IMR-90 (cell line): ENCODE data around the gene HNMT. TPM values are rescaled to one million over a fixed set of nuclear protein-coding genes. Genes with fewer than 3 reads are reported as not detected.
"Not testable (repeated sequence)": the region's sequence is repeated elsewhere in the genome, so short reads cannot be mapped to it uniquely, and the experiment has no call there.

ENCODE experiments used
- ATAC-seq: fragments of 200-7000 bp; cut with Tn5 transposase; 2 replicates; pipeline ENCODE4 v1.9.1; 2020; ENCODE audit warnings: low read depth, mild to moderate bottlenecking, moderate library complexity
- BruUV-seq: library from RNA; stranded (reverse); fragments of 400-500 nt; replicated peaks from 2 replicates; lab custom pipeline; 2021; lab: Mats Ljungman, UMichigan
- CTCF ChIA-PET: fragments of 300-600 bp; formaldehyde crosslinking; extraction: SDS; loops from one replicate; lab custom pipeline; 2021; ENCODE audit warnings: antibody characterized with exemption; lab: Yijun Ruan, JAX
- POLR2A ChIA-PET: fragments of 300-600 bp; sonication (Branson Sonifier 250); formaldehyde crosslinking; loops from one replicate; lab custom pipeline; 2022; ENCODE audit warnings: antibody characterized with exemption; ENCODE audit not compliant: unreplicated experiment; lab: Charles Lee
- DNase-seq: peaks from one replicate; pipeline ENCODE4 v3.0.0; 2013
- H2AFZ ChIP-seq: replicated peaks from 2 replicates; pipeline ENCODE3; 2013; ENCODE audit warnings: low read length, mild to moderate bottlenecking; ENCODE audit not compliant: poor library complexity
- H2AK5ac ChIP-seq: 2 replicates; pipeline ENCODE4 v1.6.1; 2013; ENCODE audit warnings: low read depth, low read length, inconsistent platforms
- H2AK9ac ChIP-seq: replicated peaks from 2 replicates; pipeline ENCODE3; 2013; ENCODE audit warnings: mild to moderate bottlenecking, low read depth, low read length, moderate library complexity; ENCODE audit not compliant: poor library complexity
- H2BK120ac ChIP-seq: 2 replicates; pipeline ENCODE4 v1.6.1; 2013; ENCODE audit warnings: low read depth, low read length, inconsistent platforms
- H2BK15ac ChIP-seq: 3 replicates; pipeline ENCODE4 v1.6.1; 2013; ENCODE audit warnings: low read depth, low read length, inconsistent platforms
- H2BK20ac ChIP-seq: 2 replicates; pipeline ENCODE4 v1.6.1; 2013; ENCODE audit warnings: low read depth, mild to moderate bottlenecking, inconsistent platforms, low read length, moderate library complexity
- H2BK5ac ChIP-seq: 2 replicates; pipeline ENCODE4 v1.6.1; 2013; ENCODE audit warnings: mild to moderate bottlenecking, low read depth, low read length, inconsistent platforms; ENCODE audit not compliant: poor library complexity, severe bottlenecking
- H3K14ac ChIP-seq: replicated peaks from 2 replicates; pipeline ENCODE4 v1.6.1; 2013; ENCODE audit warnings: low read depth, low read length, inconsistent platforms
- H3K18ac ChIP-seq: 2 replicates; pipeline ENCODE4 v1.6.1; 2013; ENCODE audit warnings: low read depth, low read length, control low read depth
- H3K23ac ChIP-seq: 2 replicates; pipeline ENCODE4 v1.6.1; 2013; ENCODE audit warnings: low read depth, low read length, inconsistent platforms
- H3K27ac ChIP-seq: 2 replicates; pipeline ENCODE4 v1.5.1; 2013; ENCODE audit warnings: mild to moderate bottlenecking, control low read depth, low read length; ENCODE audit not compliant: insufficient read depth
- H3K27me3 ChIP-seq: 2 replicates; pipeline ENCODE4 v1.6.1; 2013; ENCODE audit warnings: low read length; ENCODE audit not compliant: control insufficient read depth, insufficient read depth
- H3K36me3 ChIP-seq: 2 replicates; pipeline ENCODE4 v1.6.1; 2013; ENCODE audit warnings: low read length, mixed read lengths; ENCODE audit not compliant: control insufficient read depth, insufficient read depth
- H3K4ac ChIP-seq: 2 replicates; pipeline ENCODE4 v1.6.1; 2013; ENCODE audit warnings: low read depth, low read length, inconsistent platforms
- H3K4me1 ChIP-seq: 2 replicates; pipeline ENCODE4 v1.6.1; 2013; ENCODE audit warnings: low read length, mixed read lengths; ENCODE audit not compliant: control insufficient read depth, insufficient read depth
- H3K4me2 ChIP-seq: 2 replicates; pipeline ENCODE4 v1.6.1; 2013; ENCODE audit warnings: low read depth, mild to moderate bottlenecking, control low read depth, low read length, moderate library complexity
- H3K4me3 ChIP-seq: 2 replicates; pipeline ENCODE4 v1.5.1; 2013; ENCODE audit warnings: low read depth, mild to moderate bottlenecking, control low read depth, low read length, moderate library complexity; ENCODE audit not compliant: insufficient read depth
- H3K56ac ChIP-seq: 2 replicates; pipeline ENCODE4 v1.6.1; 2013; ENCODE audit warnings: low read length, inconsistent platforms; ENCODE audit not compliant: insufficient read depth; ENCODE audit errors: extremely low read depth
- H3K79me1 ChIP-seq, 2 experiments: 2 replicates each; pipeline ENCODE4 v1.6.1; 2013; ENCODE audit warnings: low read length in 2 of 2, inconsistent platforms in 1 of 2, low read depth in 1 of 2
- H3K9ac ChIP-seq: 2 replicates; pipeline ENCODE4 v1.6.1; 2013; ENCODE audit warnings: low read depth, low read length, control low read depth
- H3K9me1 ChIP-seq: 2 replicates; pipeline ENCODE4 v1.6.1; 2013; ENCODE audit warnings: low read length, inconsistent platforms; ENCODE audit not compliant: insufficient read depth
- H3K9me3 ChIP-seq: 2 replicates; pipeline ENCODE4 v1.6.1; 2013; ENCODE audit warnings: low read length; ENCODE audit not compliant: control insufficient read depth, insufficient read depth
- H4K20me1 ChIP-seq: 2 replicates; pipeline ENCODE4 v1.6.1; 2013; ENCODE audit warnings: low read length, inconsistent platforms; ENCODE audit not compliant: insufficient read depth
- H4K5ac ChIP-seq: 2 replicates; pipeline ENCODE4 v1.6.1; 2013; ENCODE audit warnings: mild to moderate bottlenecking, low read depth, low read length, control low read depth
- H4K8ac ChIP-seq, 2 experiments: 2 replicates each; pipeline ENCODE4 v1.6.1; 2013; ENCODE audit warnings: low read depth in 2 of 2, low read length in 2 of 2, control low read depth in 1 of 2, inconsistent platforms in 1 of 2
- H4K91ac ChIP-seq: 2 replicates; pipeline ENCODE4 v1.6.1; 2013; ENCODE audit warnings: low read depth, low read length, inconsistent platforms; ENCODE audit not compliant: insufficient read depth
- dilution Hi-C: fragments of 300-500 bp; cut with HindIII; formaldehyde crosslinking; loops from one replicate; pipeline ENCODE4 v1.14.3; 2018; ENCODE audit warnings: low sequenced_read_pairs; ENCODE audit not compliant: unreplicated experiment
- in situ Hi-C: fragments of 300-500 bp; cut with MboI; formaldehyde crosslinking; loops from 3 replicates; pipeline ENCODE4 v1.14.3; 2019; ENCODE audit warnings: low sequenced_read_pairs, inconsistent platforms, mixed read lengths
- intact Hi-C: fragments of 100-400 bp; cut with micrococcal nuclease; formaldehyde crosslinking; loops from 2 replicates; pipeline ENCODE4 v1.10.0; 2022
- polyA plus RNA-seq, 3 experiments: library from polyadenylated mRNA; depleted of rRNA; stranded (reverse); fragments of >200 nt; gene quantifications; 2 replicates each; pipeline ENCODE4 v1.2.3, GENCODE V29; 2012; ENCODE audit warnings: low replicate concordance in 1 of 3
- total RNA-seq: library from RNA; depleted of rRNA; stranded (reverse); fragments of >200 nt; gene quantifications from 2 replicates; pipeline ENCODE4 v1.2.3, GENCODE V29; 2012

The HNMT gene
- total and polyA plus RNA-seq, 2 of the 4 experiments (the other 2 are of a cell fraction), result 6.4 to 14.2 TPM

- dilution Hi-C loops, POLR2A ChIA-PET, H2BK15ac ChIP-seq, H3K18ac ChIP-seq, ATAC-seq, H3K36me3 ChIP-seq, H4K91ac ChIP-seq, H3K27ac ChIP-seq, in situ Hi-C loops, H3K4me2 ChIP-seq, BruUV-seq, H3K9me3 ChIP-seq, H3K56ac ChIP-seq, H4K8ac ChIP-seq, H2AK9ac ChIP-seq, H3K4ac ChIP-seq, CTCF ChIA-PET, H2AK5ac ChIP-seq, H2AFZ ChIP-seq, H3K27me3 ChIP-seq, H2BK120ac ChIP-seq, DNase-seq, H3K4me1 ChIP-seq, H3K9ac ChIP-seq, H3K4me3 ChIP-seq, H4K20me1 ChIP-seq, H3K14ac ChIP-seq, H3K9me1 ChIP-seq, H2BK20ac ChIP-seq, intact Hi-C loops, H4K5ac ChIP-seq, H3K23ac ChIP-seq, H3K79me1 ChIP-seq, H2BK5ac ChIP-seq: not testable (repeated sequence)
Measured at GRCh38 chr2:137996158-137996557, 31.9 kb downstream of the HNMT start.
